NCI-H226 (cell line): ENCODE data around the gene POLG2.

ENCODE experiments used
- DNase-seq: peaks from one replicate; pipeline ENCODE4 v3.0.0-alpha.2; 2015

The POLG2 gene

GRCh38 chr17:64496786-64497564 lies at the start of gene POLG2:
TSS of gene POLG2 (minus strand) at chr17:64497054. CDS start at chr17:64496968, 86 bp downstream.
- peak; percentile 91 for DNase-seq

DNA sequence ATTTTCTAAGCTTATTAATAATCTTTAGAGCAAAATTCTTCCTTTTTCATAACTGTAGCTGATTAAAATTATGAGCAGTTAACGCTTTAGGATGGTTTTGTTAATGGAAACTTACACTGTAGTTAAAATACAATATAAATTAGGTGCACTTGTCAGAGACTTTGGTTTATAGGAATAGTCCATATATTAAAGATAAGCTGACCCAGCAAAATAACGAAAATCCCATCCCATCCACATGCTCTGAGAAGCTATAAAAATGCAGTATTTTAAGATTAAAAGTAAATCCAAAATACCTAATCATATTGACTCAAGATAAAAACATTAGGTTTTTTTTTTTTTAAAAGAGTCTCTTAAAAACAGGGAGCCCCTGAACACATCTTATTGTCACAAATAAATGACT lies 47.9 kb upstream of the POLG2 start:
- no peak for DNase-seq

DNA sequence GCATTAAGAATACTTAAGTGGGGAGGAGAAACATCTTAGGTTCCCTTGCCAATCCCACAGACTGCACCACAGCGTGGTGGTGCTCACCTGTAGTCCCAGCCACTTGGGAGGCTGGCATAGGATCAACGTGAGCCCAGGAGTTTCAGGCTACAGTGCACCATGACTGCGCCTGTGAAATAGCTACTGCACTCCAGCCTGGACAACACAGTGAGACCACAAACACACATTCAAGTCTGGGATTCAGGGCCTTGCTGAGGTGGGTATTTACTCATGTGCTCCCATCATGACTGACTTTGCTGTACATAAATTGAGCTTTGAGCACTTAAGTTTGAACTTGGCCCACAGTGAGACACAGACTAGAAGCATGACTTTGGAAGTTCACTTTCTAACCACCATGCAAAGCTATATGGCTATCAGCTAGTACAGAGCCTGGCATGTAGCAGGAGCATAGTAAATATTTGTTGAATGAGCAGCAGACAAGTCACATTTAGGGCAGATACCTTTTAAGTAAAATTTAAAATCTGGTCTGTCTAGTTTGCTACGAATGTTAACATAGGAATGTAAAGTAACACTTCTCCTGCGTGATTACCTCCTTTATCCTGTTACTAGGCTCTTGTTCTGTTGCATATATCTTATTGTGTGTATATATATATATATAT lies 43.4 kb upstream of the POLG2 start:
- DNase-seq, result no peak

DNA sequence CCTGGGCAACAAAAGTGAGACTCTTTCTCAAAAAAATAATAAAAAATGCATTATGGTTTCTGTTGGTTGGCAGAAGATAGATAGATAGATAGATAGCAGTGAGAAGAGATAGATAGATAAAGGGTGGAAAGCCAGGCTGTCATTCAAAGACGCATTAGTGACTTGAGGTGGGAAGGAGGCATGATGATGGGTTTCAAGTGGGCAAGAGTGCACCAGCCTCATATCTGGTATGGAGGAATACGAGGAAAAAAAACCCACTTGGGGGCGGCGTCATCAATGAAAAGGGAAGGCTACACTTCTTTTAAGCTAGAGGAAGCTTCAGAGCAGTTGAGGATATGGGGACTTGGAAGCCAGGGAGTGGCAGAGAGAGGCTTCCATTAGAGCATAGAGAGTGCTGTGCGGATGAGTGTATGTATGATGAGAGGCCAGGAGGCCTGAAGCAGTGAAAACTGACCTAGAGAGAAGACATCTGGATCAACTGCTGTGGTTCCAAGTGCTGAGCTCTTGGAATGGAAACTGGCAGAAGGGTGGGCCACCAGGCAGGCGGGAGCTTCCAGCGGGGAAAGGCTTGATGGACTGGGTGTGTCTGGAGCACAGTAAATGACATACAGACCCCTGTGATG lies 41.8 kb upstream of the POLG2 start:
- no peak for DNase-seq

DNA sequence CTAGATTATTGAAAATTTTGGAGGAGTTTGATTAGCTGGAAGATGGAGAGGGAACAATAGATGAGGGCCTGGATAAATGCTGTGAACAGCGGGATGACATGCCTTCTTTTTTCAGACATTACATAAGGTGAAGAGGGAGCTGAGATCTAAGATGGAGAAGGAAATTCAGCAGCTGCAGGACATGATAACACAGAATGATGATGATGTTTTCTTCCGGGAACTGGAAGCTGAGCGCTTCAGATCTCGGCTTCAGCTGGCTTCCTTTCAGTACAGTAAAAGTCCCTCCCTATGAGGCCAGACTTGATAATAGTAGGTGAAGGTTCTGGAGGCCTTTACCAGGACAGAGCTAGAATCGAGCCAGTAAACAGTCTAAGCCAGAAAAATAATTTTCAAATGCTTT lies 40.6 kb upstream of the POLG2 start:
- no peak for DNase-seq

DNA sequence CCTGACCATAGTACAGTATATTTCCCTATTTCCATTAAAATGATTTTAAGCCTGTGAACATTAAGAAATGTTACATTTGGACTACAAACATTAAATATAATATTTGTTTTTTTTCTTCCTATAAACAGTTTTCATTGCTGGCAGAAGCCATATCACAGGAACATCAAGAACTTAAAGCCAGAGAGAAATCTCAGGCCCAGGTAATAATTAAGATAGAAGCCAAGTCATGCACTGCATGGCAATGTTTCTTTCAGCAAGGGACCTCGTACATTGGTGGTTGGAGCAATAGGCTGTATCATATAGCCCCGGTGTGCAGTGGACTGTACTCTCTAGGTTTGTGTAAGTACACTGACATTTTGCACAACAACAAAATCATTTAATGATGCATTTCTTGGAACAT lies 40.1 kb upstream of the POLG2 start:
- no peak for DNase-seq

- DNase-seq, result no peak
These were observed 38.5 kb upstream of the POLG2 start for GRCh38 chr17:64535357-64535756.

- DNase-seq, result no peak
These were observed 37.3 kb upstream of the POLG2 start for GRCh38 chr17:64534187-64534586.

GRCh38 chr17:64533784-64534183 lies 36.9 kb upstream of the POLG2 start:
- no peak for DNase-seq

DNA sequence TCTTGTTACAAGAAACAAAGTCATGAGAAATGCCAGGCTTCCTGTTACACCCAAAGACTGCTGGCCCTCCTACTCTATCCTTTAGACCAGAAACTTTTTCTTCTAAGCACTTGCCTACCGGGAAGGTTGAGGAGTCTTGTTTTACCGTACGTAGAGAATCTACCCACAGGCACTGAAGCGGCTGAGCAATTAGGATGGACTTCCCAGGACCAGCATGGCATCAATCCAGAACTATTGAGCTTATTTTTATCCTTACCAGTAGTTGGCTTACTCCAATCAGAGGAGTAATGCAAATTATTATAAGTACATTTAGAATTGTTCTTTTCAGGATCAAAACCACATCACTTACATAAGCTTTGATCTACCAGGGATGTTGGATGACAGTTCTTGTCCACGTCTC lies 35.6 kb upstream of the POLG2 start:
- DNase-seq, result no peak

DNA sequence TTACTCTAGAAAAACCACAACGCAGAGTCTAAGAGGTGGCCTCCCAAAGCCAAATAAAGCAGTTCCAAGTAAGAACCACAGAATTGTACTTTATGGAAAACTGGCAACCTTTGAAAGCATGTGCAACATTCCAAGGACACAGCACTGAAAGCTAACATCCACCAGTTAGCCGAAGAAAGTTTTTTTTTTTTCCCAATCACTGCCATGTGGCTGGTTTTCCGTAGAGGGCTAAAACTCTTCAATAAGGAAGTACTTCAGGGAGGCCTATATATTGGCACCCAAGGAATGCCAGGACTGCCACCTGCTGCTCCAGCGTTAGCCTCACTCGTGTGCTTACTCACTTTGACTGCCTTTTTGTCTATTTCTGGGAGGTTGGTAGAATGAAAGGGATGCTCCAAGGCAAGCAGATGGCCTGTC lies 35.1 kb upstream of the POLG2 start:
- no peak for DNase-seq

DNA sequence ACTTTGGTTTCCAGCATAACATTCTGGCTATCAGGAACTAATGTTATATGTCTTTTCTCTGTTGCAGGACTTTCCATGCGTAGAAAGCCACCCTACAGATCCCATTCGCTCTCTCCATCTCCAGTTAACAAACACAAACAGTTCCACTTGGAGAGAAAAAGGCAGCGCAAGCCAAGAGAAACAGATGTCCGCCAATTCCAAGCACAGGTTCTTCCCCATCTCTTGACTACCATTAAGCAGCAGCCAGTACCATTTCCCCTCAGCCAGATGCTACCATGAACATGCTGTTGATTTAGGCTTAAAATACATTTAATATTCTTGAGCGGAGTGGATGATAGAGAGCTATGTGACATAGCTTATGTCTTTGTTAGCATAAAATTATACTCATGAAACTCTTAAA lies 32.4 kb upstream of the POLG2 start:
- DNase-seq, result no peak

DNA sequence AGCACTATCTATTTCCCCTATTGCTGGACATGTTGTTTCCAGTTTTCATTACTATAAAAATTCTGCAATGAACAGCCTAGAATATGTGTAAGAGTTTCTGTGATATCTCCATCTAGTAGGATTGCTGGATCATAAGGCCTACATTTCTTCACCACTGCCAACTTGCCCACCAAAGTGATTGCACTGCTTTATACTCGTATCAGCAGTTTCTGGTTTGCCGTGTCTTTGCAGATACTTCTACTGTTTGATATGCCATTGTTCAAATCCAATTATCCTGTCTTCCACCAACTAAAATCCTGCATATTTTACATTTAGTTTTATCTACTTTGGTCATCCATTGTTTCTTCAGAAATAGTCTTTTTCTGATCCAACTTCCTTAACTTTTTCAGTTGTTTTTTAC lies 31.1 kb upstream of the POLG2 start:
- no peak for DNase-seq

- no peak for DNase-seq
These were observed 23.5 kb upstream of the POLG2 start for GRCh38 chr17:64520359-64520758.

DNA sequence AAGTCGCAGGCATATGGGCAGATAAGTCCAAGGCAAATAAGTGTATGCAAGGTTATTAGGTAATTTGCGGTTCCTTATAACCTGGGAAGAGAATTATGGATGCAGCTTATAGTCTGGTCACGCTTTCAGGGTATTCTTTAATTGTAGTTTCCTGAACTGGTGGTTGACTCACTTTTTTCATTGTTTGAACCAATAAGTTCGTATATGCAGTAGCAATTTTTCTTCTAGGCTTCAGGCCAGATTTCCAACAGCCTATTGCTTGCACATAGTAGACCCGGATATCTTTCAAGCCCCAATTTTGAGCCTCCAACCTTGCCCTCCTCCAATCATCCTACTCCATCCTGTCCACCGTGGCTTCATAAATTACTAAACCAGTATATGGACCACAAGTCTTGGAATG lies 22.7 kb upstream of the POLG2 start:
- DNase-seq, result no peak

DNA sequence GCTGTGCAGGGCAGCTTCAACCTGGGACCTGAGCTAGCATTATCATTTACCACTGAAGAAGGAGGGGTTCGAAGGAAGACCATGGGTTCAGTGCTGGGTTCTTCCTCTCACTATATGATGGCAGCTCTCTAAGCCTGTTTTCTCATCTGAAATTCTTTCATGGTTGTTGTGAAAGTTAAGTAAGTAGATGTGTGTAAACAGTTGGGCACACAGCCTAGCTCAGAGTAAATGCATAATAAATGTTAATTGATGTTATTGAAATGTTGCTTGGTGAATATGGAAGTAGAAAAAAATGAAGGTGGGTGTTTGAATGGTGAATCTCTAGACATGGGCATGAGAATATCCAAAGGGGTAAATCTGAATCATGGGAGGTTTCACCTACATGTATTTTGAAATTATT lies 19.0 kb upstream of the POLG2 start:
- no peak for DNase-seq

- no peak for DNase-seq
These were observed 18.6 kb upstream of the POLG2 start for GRCh38 chr17:64515419-64515818.

- no peak for DNase-seq
These were observed 12.3 kb upstream of the POLG2 start for GRCh38 chr17:64509179-64509578.

- DNase-seq, result no peak
These were observed 11.8 kb upstream of the POLG2 start for GRCh38 chr17:64508683-64509082.

DNA sequence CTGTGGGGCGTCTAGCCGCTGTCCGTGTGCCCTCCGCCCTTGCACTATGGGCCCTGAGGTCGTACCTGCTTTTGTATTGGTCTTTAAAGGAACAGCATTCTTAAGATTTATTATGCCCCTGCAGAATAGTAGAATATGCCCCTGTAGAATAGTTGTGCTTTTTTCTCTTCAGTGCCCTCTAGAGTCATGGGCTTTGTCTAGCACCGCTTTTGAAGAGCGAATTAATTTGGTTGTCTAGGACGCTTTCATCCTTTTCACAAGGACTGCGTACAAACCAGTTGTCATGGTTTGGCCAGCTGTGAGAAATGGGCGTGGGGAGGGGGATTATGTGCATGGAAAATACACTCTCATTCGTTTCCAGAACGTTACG lies 10.5 kb upstream of the POLG2 start:
- DNase-seq, result peak; percentile 50

GRCh38 chr17:64506576-64507412 lies 9.9 kb upstream of the POLG2 start, which contains the start of gene CEP95:
TSS of gene CEP95 (plus strand) at chr17:64506977. CDS start at chr17:64507098, 121 bp downstream.
- peak; percentile 98 for DNase-seq

GRCh38 chr17:64506201-64506575 lies 9.3 kb upstream of the POLG2 start, which contains the start of gene DDX5:
TSS of gene DDX5 (minus strand) at chr17:64506289. CDS start at chr17:64506119, 170 bp downstream.
- DNase-seq, result no peak
